ENCODE data around the gene ASH1L.

DNA sequence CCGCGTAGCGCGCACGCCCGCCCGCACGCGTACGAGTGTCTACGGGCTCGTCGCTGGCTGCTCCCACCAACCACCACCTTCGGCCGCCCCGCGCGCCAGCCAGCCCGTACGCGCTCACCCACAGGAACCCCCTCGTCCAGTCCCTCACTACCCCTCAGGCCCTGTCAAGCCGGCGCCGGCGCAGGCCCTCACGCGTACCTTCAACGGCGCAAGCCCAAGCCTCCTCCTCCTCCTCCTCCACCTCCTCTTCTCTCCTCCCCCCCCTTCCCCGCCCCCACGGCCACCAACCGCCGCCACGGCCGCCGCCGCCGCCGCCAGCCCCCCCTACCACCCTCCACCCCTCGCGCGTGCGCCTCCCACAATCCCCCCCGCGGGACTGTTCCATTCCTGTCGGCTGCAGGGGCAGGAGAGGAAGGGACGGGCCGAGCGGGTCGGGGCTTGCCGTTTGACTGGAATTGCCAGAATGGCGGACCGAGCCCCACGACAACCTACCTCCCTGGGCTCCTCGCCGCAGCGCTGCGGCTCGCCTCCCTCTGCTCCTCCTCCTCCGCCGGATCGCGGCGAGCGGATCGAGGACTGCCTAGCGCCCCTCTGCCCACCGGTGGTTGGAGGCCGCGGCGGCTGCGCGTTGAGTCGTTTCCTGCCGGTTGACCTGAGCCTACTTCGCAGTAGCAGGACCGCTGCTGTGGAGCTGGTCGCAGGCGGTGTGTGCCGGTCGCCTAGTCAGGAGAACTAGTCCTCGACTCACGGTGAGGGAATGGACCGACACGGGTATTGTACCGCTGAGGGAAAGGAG lies at the start of gene ASH1L:
- TF ChIP-seq SP1 (IDR thresholded peaks at IDR 0.05) = no peak
- peak; percentile 85 for TF ChIP-seq FOXM1 (IDR thresholded peaks at IDR 0.05; ENCODE audit: borderline replicate concordance)
- no peak for TF ChIP-seq HDGF (IDR thresholded peaks at IDR 0.05; ENCODE audit: borderline replicate concordance)
